DND-41 (cell line): ENCODE measurements around the gene PLGRKT.

Source experiments
- EZH2 ChIP-seq: IDR thresholded peaks from 3 replicates; pipeline ENCODE4 v1.6.1; 2012; ENCODE audit warnings: borderline replicate concordance, low read depth, mild to moderate bottlenecking, moderate library complexity, low read length, inconsistent platforms; ENCODE audit not compliant: severe bottlenecking
- TF ChIP-seq, protein P1 (sequence below): IDR thresholded peaks from 2 replicates; pipeline ENCODE4 v1.5.1; 2012; ENCODE audit warnings: borderline replicate concordance, low read length, moderate library complexity, mild to moderate bottlenecking; ENCODE audit not compliant: poor library complexity, severe bottlenecking; ENCODE audit errors: extremely low read depth

DNA sequence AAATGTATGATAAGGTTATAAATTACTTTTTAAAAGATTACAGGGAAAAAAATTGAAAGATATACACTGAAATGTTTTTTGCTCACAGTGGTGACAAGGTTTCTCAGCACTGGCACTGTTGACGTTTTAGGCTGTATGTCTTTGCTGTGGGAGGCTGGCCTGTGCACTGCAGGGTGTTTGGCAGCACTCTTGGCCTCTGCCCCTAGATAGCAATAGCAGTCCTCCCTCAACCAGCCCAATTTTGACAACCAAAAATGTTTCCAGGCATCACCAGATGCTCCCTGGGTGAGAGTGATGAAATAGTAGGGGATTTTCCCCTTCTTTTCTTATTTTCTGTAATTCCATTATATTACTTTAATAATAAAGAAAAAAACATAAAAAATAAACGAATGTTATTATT is 15.9 kb upstream of the PLGRKT start:
- no peak for TF ChIP-seq EZH2
- TF ChIP-seq, protein P1, sequence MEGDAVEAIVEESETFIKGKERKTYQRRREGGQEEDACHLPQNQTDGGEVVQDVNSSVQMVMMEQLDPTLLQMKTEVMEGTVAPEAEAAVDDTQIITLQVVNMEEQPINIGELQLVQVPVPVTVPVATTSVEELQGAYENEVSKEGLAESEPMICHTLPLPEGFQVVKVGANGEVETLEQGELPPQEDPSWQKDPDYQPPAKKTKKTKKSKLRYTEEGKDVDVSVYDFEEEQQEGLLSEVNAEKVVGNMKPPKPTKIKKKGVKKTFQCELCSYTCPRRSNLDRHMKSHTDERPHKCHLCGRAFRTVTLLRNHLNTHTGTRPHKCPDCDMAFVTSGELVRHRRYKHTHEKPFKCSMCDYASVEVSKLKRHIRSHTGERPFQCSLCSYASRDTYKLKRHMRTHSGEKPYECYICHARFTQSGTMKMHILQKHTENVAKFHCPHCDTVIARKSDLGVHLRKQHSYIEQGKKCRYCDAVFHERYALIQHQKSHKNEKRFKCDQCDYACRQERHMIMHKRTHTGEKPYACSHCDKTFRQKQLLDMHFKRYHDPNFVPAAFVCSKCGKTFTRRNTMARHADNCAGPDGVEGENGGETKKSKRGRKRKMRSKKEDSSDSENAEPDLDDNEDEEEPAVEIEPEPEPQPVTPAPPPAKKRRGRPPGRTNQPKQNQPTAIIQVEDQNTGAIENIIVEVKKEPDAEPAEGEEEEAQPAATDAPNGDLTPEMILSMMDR: no peak
